GM12873 (cell line): ENCODE results near the gene SPRYD7.

ENCODE experiments used
- TF ChIP-seq, protein P1 (sequence below): IDR thresholded peaks from 2 replicates; pipeline ENCODE4 v1.5.1; 2012; ENCODE audit warnings: low read depth, mild to moderate bottlenecking, moderate library complexity, low read length, control low read depth; ENCODE audit not compliant: insufficient read depth; ENCODE audit errors: missing control alignments

The SPRYD7 gene

DNA sequence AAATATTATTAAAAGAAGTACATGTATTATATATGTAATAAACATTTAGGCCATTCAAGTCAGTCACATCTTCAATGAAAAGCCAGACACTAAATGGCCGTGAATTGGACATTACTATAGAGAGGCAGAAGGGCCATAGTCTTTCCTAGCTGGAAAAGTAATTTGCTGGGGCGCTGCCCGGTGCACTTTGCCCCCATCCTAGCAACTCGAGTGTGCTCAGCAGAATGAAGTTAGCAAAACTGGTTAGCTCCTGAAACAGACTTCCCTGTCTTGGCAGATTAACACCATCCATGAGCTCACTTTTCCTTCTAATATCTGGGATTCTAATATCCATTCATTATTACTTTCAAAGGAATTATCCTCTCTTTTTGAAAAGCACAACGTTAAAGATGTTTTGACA, 2.8 kb upstream of the SPRYD7 start:
- TF ChIP-seq, protein P1, sequence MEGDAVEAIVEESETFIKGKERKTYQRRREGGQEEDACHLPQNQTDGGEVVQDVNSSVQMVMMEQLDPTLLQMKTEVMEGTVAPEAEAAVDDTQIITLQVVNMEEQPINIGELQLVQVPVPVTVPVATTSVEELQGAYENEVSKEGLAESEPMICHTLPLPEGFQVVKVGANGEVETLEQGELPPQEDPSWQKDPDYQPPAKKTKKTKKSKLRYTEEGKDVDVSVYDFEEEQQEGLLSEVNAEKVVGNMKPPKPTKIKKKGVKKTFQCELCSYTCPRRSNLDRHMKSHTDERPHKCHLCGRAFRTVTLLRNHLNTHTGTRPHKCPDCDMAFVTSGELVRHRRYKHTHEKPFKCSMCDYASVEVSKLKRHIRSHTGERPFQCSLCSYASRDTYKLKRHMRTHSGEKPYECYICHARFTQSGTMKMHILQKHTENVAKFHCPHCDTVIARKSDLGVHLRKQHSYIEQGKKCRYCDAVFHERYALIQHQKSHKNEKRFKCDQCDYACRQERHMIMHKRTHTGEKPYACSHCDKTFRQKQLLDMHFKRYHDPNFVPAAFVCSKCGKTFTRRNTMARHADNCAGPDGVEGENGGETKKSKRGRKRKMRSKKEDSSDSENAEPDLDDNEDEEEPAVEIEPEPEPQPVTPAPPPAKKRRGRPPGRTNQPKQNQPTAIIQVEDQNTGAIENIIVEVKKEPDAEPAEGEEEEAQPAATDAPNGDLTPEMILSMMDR: no peak

DNA sequence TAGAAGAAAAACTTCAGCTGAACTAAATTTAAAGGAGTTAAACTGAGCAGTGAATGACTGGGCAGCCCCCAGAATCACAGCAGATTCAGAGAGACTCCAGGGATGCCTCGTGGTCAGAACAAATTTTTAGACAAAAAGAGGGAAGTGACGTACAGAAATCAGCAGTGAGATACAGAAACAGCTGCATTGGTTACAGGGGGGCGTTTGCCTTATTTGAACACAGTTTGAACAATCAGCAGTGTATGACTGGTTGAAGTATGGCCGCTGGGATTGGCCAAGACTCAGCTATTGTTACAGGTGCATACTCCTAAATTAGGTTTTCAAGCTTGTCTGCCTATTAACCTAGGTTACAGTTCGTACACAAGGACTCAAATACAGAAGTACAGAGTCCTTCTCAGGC, 2.2 kb upstream of the SPRYD7 start:
- TF ChIP-seq, protein P1: no peak

DNA sequence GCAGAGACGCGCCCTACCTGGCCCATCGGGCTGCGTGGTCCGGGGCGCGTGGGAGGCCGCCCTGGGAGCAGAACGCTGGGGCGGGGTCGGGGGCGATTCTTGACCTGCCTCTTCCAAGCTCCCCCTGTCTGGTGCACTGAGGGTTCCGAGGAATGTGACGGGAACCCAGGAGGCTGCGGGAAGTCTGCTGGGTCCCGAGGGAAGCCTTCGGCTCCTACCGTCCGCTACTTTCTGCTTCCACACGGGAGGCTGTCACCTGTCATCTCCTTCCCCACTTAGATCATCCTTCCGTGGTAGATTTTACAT, 781 bp upstream of the SPRYD7 start:
- TF ChIP-seq, protein P1: no peak

DNA sequence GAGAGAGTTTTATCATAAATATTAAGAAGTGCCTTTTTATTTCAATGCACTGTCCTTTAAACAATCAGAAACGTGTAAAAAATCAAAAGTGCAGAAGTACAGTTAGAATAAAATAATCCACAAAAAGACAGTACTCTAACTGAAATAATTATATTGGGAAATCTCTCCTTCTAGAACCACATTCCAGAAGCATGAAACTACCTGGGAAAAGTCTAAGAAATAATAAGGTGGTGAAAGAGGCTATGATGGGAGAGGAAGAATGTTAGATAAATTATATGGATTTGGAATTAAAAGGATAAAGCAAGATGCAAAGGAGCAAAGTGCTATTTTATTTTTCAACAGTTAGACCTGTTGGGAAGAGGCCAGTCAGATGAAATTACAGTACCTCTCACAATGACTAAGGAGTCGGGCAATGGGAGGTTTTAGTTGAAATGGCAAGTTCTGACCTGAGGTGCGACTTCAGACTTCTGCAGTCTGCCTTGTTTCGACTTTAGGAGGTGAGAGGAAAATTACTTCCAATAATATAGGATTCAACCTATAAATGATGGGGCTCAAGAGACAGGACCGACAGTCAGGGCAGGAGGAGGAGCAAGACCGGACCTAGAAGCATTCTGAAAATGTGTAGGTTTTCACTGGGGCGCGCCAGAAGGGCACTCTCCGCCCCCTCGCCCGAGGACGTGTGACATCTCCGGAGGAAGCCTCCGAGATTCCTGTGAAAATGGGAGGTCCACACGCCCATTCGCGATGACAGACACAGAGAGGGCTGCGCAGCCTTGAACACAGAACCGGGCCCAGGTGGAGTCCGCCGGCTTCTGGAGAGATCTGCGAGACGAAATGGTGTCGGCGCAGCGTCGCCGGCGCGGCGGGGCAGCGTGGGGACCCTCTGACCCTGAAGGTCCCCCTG, 717 bp downstream of the SPRYD7 start:
- TF ChIP-seq, protein P1: no peak

DNA sequence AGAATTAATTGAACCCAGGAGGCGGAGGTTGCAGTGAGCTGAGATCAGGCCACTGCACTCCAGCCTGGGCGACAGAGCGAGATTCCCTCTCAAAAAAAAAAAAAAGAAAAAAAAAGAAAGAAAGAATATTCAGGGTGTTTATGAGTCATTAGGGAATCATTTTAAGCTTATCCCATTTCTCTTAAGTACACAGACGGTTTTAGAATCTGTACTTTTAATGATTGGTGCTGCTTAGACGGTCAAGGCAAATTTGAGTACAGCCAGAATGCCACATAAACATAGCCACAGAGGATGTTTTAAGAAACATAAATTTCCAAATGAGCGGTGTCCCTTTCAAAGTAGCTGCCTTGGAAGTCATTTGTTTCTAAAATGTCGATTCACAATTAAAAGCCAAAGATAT, 2.6 kb downstream of the SPRYD7 start:
- TF ChIP-seq, protein P1: no peak

DNA sequence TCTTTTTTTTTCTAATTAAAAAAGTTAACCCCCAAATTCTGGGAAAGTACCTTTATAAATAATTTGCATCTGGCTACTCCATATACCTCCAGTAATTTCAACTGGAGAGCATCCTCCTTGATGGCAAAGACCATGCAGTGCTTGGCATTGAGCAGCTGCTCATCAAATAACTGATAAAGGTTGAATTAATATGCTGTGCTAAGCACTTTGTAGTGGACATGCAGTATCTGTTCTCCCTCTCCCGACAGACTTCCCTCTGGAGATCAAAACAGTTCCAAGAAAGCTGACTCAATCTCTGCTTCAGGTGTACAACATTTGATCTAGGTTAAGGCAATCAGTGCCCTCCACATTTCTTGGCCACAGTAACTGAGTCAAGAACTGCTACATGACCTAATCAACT, 3.3 kb downstream of the SPRYD7 start:
- TF ChIP-seq, protein P1: no peak

DNA sequence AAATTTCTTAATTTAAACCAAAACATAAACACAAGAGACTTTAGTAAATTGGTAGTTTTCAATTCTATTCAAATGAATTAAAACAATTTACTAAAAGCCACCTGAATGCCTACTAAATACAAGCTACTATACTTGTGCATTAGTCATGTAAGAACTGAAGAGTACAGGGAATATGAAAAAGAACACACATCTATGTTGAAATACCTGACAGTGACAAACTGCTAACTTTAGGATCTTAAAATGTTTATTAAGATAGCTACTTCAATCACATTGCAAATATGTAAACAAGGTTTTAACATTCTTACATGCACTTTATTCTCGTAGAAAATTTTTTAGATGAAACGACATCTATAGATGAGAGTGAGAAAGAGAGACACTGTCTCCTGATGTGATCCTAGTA, 4.1 kb downstream of the SPRYD7 start:
- TF ChIP-seq, protein P1: no peak

DNA sequence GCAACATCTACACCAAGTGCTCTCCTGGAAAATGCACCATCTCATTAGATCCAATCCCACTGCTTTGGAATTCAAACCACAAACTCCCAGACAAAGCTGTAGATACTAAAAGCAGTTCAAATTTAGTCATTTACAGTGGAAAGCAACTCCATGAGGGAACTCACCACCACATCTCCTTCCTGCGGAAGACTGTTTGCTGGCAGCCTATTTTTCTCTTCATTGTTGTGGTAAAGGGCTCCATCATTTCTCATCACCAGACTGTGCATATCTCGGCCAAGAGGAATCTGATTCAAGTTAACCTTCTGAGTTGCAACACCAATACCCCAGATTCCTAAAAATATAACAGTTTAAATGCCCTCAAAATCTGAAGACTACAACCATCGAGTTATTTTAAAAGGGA, 8.4 kb downstream of the SPRYD7 start:
- TF ChIP-seq, protein P1: no peak
